PC-3 (cell line): Measurements from ENCODE around the gene SLC13A1. TPM values are rescaled to one million over a fixed set of nuclear protein-coding genes. Genes with fewer than 3 reads are reported as not detected.

Experiments
- total RNA-seq: library from RNA; depleted of rRNA; stranded (reverse); fragments of >200 nt; gene quantifications from 2 replicates; pipeline ENCODE4 v1.2.3, GENCODE V29; 2014; rRNA removed

The SLC13A1 gene
- total RNA-seq, 1 experiment from 2014 or later: not detected

Other genes starting within 250 kb of the SLC13A1 start
- gene TAS2R16, start 204.3 kb downstream of the SLC13A1 start, total RNA-seq: not detected in 2 replicates